Measurements from ENCODE around the gene ABTB1.

ABTB1 gene

GRCh38 chr3:127723011-127723567, 50.3 kb downstream of the ABTB1 start:
- Histone ChIP-seq H3K9me3 (ENCODE audit: insufficient read depth, low read length) (no peaks in the 10 kb centered on the region), H3K9ac (ENCODE audit: low read length) (no peak overlapping the region), H3K27me3 (ENCODE audit: low read depth, low read length) (no peaks in the 10 kb centered on the region), H3K36me3 (replicated peaks; ENCODE audit: low read depth, low read length) (peaks cover 54% of the 10 kb centered on the region), H4K20me1 (ENCODE audit: insufficient read depth, low read length) (no peaks in the 10 kb centered on the region), H3K4me1 (ENCODE audit: low read length) (no peaks in the 10 kb centered on the region), H3K4me3 (ENCODE audit: low read length) (no peak overlapping the region), H3K79me2 (ENCODE audit: low read length) (peaks cover 49% of the 10 kb centered on the region), H3K4me2 (ENCODE audit: low read length) (no peak overlapping the region), H2AFZ (ENCODE audit: low read depth, low read length) (no peak overlapping the region), H3K27ac (ENCODE audit: low read length) (no peak overlapping the region)
- TF ChIP-seq CTCF (IDR thresholded peaks at IDR 0.05; ENCODE audit: low read depth, low read length) (no peak), EZH2phosphoT487 (IDR thresholded peaks at IDR 0.05; ENCODE audit: low read depth) (no peak)

- H3K36me3 ChIP-seq (replicated peaks; ENCODE audit: low read depth, low read length), result peaks cover 38% of the 10 kb centered on the region
- no peak overlapping the region for H3K4me3 ChIP-seq (ENCODE audit: low read length)
- no peak for TF ChIP-seq EZH2phosphoT487 (IDR thresholded peaks at IDR 0.05; ENCODE audit: low read depth)
- TF ChIP-seq CTCF (IDR thresholded peaks at IDR 0.05; ENCODE audit: low read depth, low read length), result no peak
- no peak overlapping the region for H2AFZ ChIP-seq (ENCODE audit: low read depth, low read length)
- H3K9me3 ChIP-seq (ENCODE audit: insufficient read depth, low read length), result no peaks in the 10 kb centered on the region
- no peak overlapping the region for H3K9ac ChIP-seq (ENCODE audit: low read length)
- H4K20me1 ChIP-seq (ENCODE audit: insufficient read depth, low read length), result no peaks in the 10 kb centered on the region
- no peaks in the 10 kb centered on the region for H3K27me3 ChIP-seq (ENCODE audit: low read depth, low read length)
- H3K4me2 ChIP-seq (ENCODE audit: low read length), result no peak overlapping the region
- H3K4me1 ChIP-seq (ENCODE audit: low read length), result peaks cover 34% of the 10 kb centered on the region
- peaks cover 78% of the 10 kb centered on the region for H3K79me2 ChIP-seq (ENCODE audit: low read length)
- no peak overlapping the region for H3K27ac ChIP-seq (ENCODE audit: low read length)
Measured at GRCh38 chr3:127726894-127727293, 54.1 kb downstream of the ABTB1 start.

- H3K4me2 ChIP-seq (ENCODE audit: low read length), result no peak overlapping the region
- H3K27me3 ChIP-seq (ENCODE audit: low read depth, low read length), result no peaks in the 10 kb centered on the region
- no peaks in the 10 kb centered on the region for H4K20me1 ChIP-seq (ENCODE audit: insufficient read depth, low read length)
- H3K4me3 ChIP-seq (ENCODE audit: low read length), result no peak overlapping the region
- peaks cover 35% of the 10 kb centered on the region for H3K36me3 ChIP-seq (replicated peaks; ENCODE audit: low read depth, low read length)
- no peak overlapping the region for H2AFZ ChIP-seq (ENCODE audit: low read depth, low read length)
- H3K4me1 ChIP-seq (ENCODE audit: low read length), result peaks cover 46% of the 10 kb centered on the region
- TF ChIP-seq CTCF (IDR thresholded peaks at IDR 0.05; ENCODE audit: low read depth, low read length) (no peak), EZH2phosphoT487 (IDR thresholded peaks at IDR 0.05; ENCODE audit: low read depth) (no peak)
- no peaks in the 10 kb centered on the region for H3K9me3 ChIP-seq (ENCODE audit: insufficient read depth, low read length)
- H3K27ac ChIP-seq (ENCODE audit: low read length), result no peak overlapping the region
- peaks cover 93% of the 10 kb centered on the region for H3K79me2 ChIP-seq (ENCODE audit: low read length)
- H3K9ac ChIP-seq (ENCODE audit: low read length), result no peak overlapping the region
Measured at GRCh38 chr3:127728417-127729015, 55.8 kb downstream of the ABTB1 start.

GRCh38 chr3:127729556-127730056, 56.9 kb downstream of the ABTB1 start:
- Histone ChIP-seq H3K4me1 (ENCODE audit: low read length) (peaks cover 57% of the 10 kb centered on the region), H4K20me1 (ENCODE audit: insufficient read depth, low read length) (no peaks in the 10 kb centered on the region), H3K4me2 (ENCODE audit: low read length) (peak overlapping the region; percentile 38), H3K79me2 (ENCODE audit: low read length) (peaks cover 94% of the 10 kb centered on the region), H3K36me3 (replicated peaks; ENCODE audit: low read depth, low read length) (peaks cover 35% of the 10 kb centered on the region), H3K9ac (ENCODE audit: low read length) (peak overlapping the region; percentile 12; the same call in 1 of the 2 replicates), H2AFZ (ENCODE audit: low read depth, low read length) (no peak overlapping the region), H3K9me3 (ENCODE audit: insufficient read depth, low read length) (no peaks in the 10 kb centered on the region), H3K27me3 (ENCODE audit: low read depth, low read length) (no peaks in the 10 kb centered on the region), H3K27ac (ENCODE audit: low read length) (peak overlapping the region; percentile 48), H3K4me3 (ENCODE audit: low read length) (peak overlapping the region; percentile 19; the same call in 1 of the 2 replicates)
- no peak for TF ChIP-seq CTCF (IDR thresholded peaks at IDR 0.05; ENCODE audit: low read depth, low read length)
- no peak for TF ChIP-seq EZH2phosphoT487 (IDR thresholded peaks at IDR 0.05; ENCODE audit: low read depth)

Measured in OCI-LY3 (cell line).